Suprapubic skin (tissue), 4 donors: ENCODE measurements around the gene BARX1. TPM values are rescaled to one million over a fixed set of nuclear protein-coding genes. Genes with fewer than 3 reads are reported as not detected.

Experiments
- DNase-seq, 2 donors: peaks; one replicate each; pipeline ENCODE4 v3.0.0-alpha.2; 2019; ENCODE audit warnings: low spot score in 2 of 2
- H3K27ac ChIP-seq: fragments of 200-600 bp; sonication (generic); one replicate; pipeline ENCODE4 v1.5.1; 2019
- H3K27me3 ChIP-seq: fragments of 200-600 bp; sonication (generic); one replicate; pipeline ENCODE4 v1.5.1; 2019
- H3K36me3 ChIP-seq: fragments of 200-600 bp; sonication (generic); one replicate; pipeline ENCODE4 v1.5.1; 2019
- H3K4me1 ChIP-seq: fragments of 200-600 bp; sonication (generic); one replicate; pipeline ENCODE4 v1.5.1; 2019
- H3K4me3 ChIP-seq: fragments of 200-600 bp; sonication (generic); one replicate; pipeline ENCODE4 v1.5.1; 2019; ENCODE audit warnings: mild to moderate bottlenecking
- H3K9me3 ChIP-seq: fragments of 200-600 bp; sonication (generic); one replicate; pipeline ENCODE4 v1.5.1; 2019
- CTCF ChIP-seq, 2 donors: fragments of 200-600 bp in 1 of 2; fragments of 450-650 bp in 1 of 2; sonication (generic) in 1 of 2; IDR thresholded peaks; one replicate each; pipeline ENCODE4 v1.5.1; 2016 to 2019; ENCODE audit warnings: antibody characterized with exemption in 2 of 2, mild to moderate bottlenecking in 1 of 2, moderate library complexity in 1 of 2
- EP300 ChIP-seq: sonication (generic); formaldehyde crosslinking; IDR thresholded peaks from one replicate; pipeline ENCODE4 v1.6.1; 2017; ENCODE audit warnings: antibody characterized with exemption
- POLR2A ChIP-seq, 2 donors: fragments of 450-650 bp; IDR thresholded peaks; one replicate each; pipeline ENCODE4 v1.6.1; 2017; ENCODE audit warnings: antibody characterized with exemption in 2 of 2, mild to moderate bottlenecking in 2 of 2, moderate library complexity in 2 of 2
- POLR2AphosphoS5 ChIP-seq, 3 donors: sonication (generic); formaldehyde crosslinking; IDR thresholded peaks; one replicate each; pipeline ENCODE4 v1.6.1; 2017; ENCODE audit warnings: antibody characterized with exemption in 3 of 3
- WGBS: methylation state at CpG from one replicate; pipeline ENCODE4 v1.1.5; 2018; 5-methylcytosine and 5-hydroxymethylcytosine counted together
- total RNA-seq, 4 donors: library from RNA; depleted of rRNA; stranded (reverse); fragments of >200 nt; gene quantifications; one replicate each; pipeline ENCODE4 v1.1.0, GENCODE V29; 2016

Gene BARX1
- total RNA-seq, 4 donors from 2014 or later, result not detected

GRCh38 chr9:93953496-93954433 lies 1.4 kb downstream of the BARX1 start:
- H3K4me3 ChIP-seq, result peak overlapping the region; percentile 2
- peaks cover 57% of the 10 kb centered on the region for H3K4me1 ChIP-seq
- H3K27ac ChIP-seq, result no peak overlapping the region

GRCh38 chr9:93952784-93953495 lies 2.2 kb downstream of the BARX1 start:
- peaks cover 50% of the 10 kb centered on the region for H3K4me1 ChIP-seq
- H3K36me3 ChIP-seq, result no peaks in the 10 kb centered on the region
- WGBS, result 8% methylated on average over 34 of the region's 55 CpGs
- peak overlapping the region; percentile 2 for H3K4me3 ChIP-seq
- no peak overlapping the region for H3K27ac ChIP-seq
- peaks cover 98% of the 10 kb centered on the region for H3K27me3 ChIP-seq
- no peaks in the 10 kb centered on the region for H3K9me3 ChIP-seq
- no peak for TF ChIP-seq CTCF (IDR thresholded peaks at IDR 0.05)
- DNase-seq, result no peak

More at GRCh38 chr9:93953496-93954433, 1.4 kb downstream of the BARX1 start:
- WGBS, result 49% methylated on average over 47 of the region's 49 CpGs
- Histone ChIP-seq H3K9me3 (no peaks in the 10 kb centered on the region), H3K36me3 (no peaks in the 10 kb centered on the region), H3K27me3 (peaks cover 98% of the 10 kb centered on the region)
- TF ChIP-seq POLR2AphosphoS5 (IDR thresholded peaks at IDR 0.05), result no peak
- no peak for TF ChIP-seq POLR2A (IDR thresholded peaks at IDR 0.05)
- TF ChIP-seq EP300, result no peak
- TF ChIP-seq CTCF (IDR thresholded peaks at IDR 0.05), result no peak
- no peak for DNase-seq

GRCh38 chr9:93952119-93952783 lies 2.9 kb downstream of the BARX1 start:
- Histone ChIP-seq H3K9me3 (no peaks in the 10 kb centered on the region), H3K4me3 (peak overlapping the region; percentile 50), H3K27me3 (peaks cover 98% of the 10 kb centered on the region), H3K27ac (no peak overlapping the region), H3K4me1 (peaks cover 50% of the 10 kb centered on the region), H3K36me3 (no peaks in the 10 kb centered on the region)
- 6% methylated on average over 28 of the region's 39 CpGs for WGBS
- TF ChIP-seq POLR2A (IDR thresholded peaks at IDR 0.05) (no peak), EP300 (no peak), CTCF (IDR thresholded peaks at IDR 0.05) (no peak), POLR2AphosphoS5 (IDR thresholded peaks at IDR 0.05) (no peak)
- DNase-seq, result no peak

- H3K27ac ChIP-seq, result no peak overlapping the region
- DNase-seq, result no peak
- peaks cover 50% of the 10 kb centered on the region for H3K4me1 ChIP-seq
- TF ChIP-seq POLR2A (IDR thresholded peaks at IDR 0.05) (no peak), CTCF (IDR thresholded peaks at IDR 0.05) (no peak), POLR2AphosphoS5 (IDR thresholded peaks at IDR 0.05) (no peak), EP300 (no peak)
- H3K9me3 ChIP-seq, result no peaks in the 10 kb centered on the region
- under 1% methylated on average over 19 of the region's 39 CpGs for WGBS
- H3K4me3 ChIP-seq, result peak overlapping the region; percentile 50
- H3K27me3 ChIP-seq, result peaks cover 98% of the 10 kb centered on the region
- no peaks in the 10 kb centered on the region for H3K36me3 ChIP-seq
Observed at GRCh38 chr9:93951655-93952118, 3.5 kb downstream of the BARX1 start.
